ENCODE measurements around the gene INPP4B. TPM values are rescaled to one million over a fixed set of nuclear protein-coding genes. Genes with fewer than 3 reads are reported as not detected.

The INPP4B gene
- total RNA-seq, 1 experiment from 2014 or later, result 53.7 TPM

DNA sequence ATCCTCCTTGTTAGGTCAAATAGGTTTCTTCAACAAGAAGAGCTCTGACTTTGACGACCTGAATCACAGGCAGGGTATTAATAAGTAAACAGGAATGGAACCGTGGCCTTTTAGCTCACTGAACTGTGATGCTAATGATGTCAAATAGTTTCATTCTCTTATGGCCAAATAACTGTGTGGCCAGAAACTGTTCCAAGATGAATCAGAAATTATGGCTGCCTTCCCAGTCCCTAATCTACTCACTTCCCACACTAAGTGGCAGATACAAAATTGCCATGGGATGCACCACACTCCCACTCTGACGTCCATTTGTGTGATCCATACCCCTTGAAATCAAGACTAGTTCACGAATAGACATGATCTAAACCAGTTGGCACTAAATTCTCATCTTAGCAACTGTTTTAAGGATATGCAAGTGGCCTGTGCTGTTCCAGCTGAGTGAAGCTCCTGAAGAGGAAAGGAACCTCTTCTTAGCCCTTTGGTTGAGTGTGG is 754.4 kb downstream of the INPP4B start:
- no TSS peak for BruUV-seq (replicated peaks)
- peaks cover 6% of the 10 kb centered on the region; the same call in 1 of the 2 replicates for H3F3A ChIP-seq (ENCODE audit: insufficient read depth, low read depth)
- H4K20me1 ChIP-seq (ENCODE audit: insufficient read depth), result no peaks in the 10 kb centered on the region
- peaks cover 6% of the 10 kb centered on the region for H3K36me3 ChIP-seq (ENCODE audit: low read depth)
- POLR2A ChIA-PET (ENCODE audit: unreplicated experiment), result no interaction called here
- no peak overlapping the region for H2AFZ ChIP-seq
- intact Hi-C loops (cut with micrococcal nuclease; ENCODE audit: unreplicated experiment), result no loop called here
- no peaks in the 10 kb centered on the region for H3K9me3 ChIP-seq (ENCODE audit: insufficient read depth, low read depth)
- no peaks in the 10 kb centered on the region for H3K9me2 ChIP-seq (ENCODE audit: insufficient read depth)
- TF ChIP-seq EZH2 (IDR thresholded peaks at IDR 0.05; ENCODE audit: low read depth), result no peak
- peak in 1 of 2 experiments; percentile 55 for DNase-seq
- H3K27ac ChIP-seq, result no peak overlapping the region
- H3K4me2 ChIP-seq, result no peak overlapping the region
- 0 out of 2 replicates have a peak, but pooled peaks cover 6% of the 10 kb centered on the region for H3K4me1 ChIP-seq (replicated peaks; ENCODE audit: insufficient read depth)
- H3K79me2 ChIP-seq (ENCODE audit: low read depth), result no peaks in the 10 kb centered on the region
- no peak overlapping the region for H3K4me3 ChIP-seq
- no peaks in the 10 kb centered on the region for H3K27me3 ChIP-seq (ENCODE audit: insufficient read depth, low read depth)
- CTCF ChIA-PET, result no interaction called here

DNA sequence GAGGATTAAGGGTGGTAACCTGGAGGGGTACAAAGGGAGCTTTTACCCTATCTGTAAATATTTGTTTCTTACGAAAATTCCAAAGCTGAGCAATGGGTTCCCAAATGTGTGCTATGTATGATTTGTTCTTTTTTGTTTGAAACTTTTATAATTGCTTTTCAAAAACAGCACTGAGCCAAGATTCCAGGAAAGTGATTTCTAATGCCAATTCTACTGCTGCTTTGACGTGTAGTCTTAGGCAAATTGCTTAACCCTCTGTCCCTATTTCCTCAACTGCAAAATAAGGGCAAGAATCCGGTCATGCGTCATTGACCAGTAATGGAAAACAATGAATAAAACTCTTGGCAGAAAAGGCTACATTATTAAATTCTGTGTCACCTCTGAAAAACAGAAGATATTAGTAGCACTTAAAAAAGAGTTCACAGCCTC is 755.0 kb downstream of the INPP4B start:
- H3K79me2 ChIP-seq (ENCODE audit: low read depth), result no peaks in the 10 kb centered on the region
- POLR2A ChIA-PET (ENCODE audit: unreplicated experiment), result no interaction called here
- no TSS peak for BruUV-seq (replicated peaks)
- DNase-seq, result no peak
- no peak overlapping the region for H3K4me2 ChIP-seq
- H3K27ac ChIP-seq, result no peak overlapping the region
- H2AFZ ChIP-seq, result no peak overlapping the region
- H3K4me3 ChIP-seq, result no peak overlapping the region
- intact Hi-C loops (cut with micrococcal nuclease; ENCODE audit: unreplicated experiment), result no loop called here
- no peak for TF ChIP-seq CTCF (conservative IDR thresholded peaks at IDR 0.05)
- TF ChIP-seq EZH2 (IDR thresholded peaks at IDR 0.05; ENCODE audit: low read depth), result no peak
- H3K27me3 ChIP-seq (ENCODE audit: insufficient read depth, low read depth), result no peaks in the 10 kb centered on the region
- CTCF ChIA-PET, result no interaction called here
- peaks cover 6% of the 10 kb centered on the region for H3K36me3 ChIP-seq (ENCODE audit: low read depth)
- H3K9me2 ChIP-seq (ENCODE audit: insufficient read depth), result no peaks in the 10 kb centered on the region
- 0 out of 2 replicates have a peak, but pooled peaks cover under 1% of the 10 kb centered on the region for H3K4me1 ChIP-seq (replicated peaks; ENCODE audit: insufficient read depth)
- H3F3A ChIP-seq (ENCODE audit: insufficient read depth, low read depth), result no peaks in the 10 kb centered on the region
- H4K20me1 ChIP-seq (ENCODE audit: insufficient read depth), result no peaks in the 10 kb centered on the region
- H3K9me3 ChIP-seq (ENCODE audit: insufficient read depth, low read depth), result no peaks in the 10 kb centered on the region

- no TSS peak for BruUV-seq (replicated peaks)
- CTCF ChIA-PET, result no interaction called here
- intact Hi-C loops (cut with micrococcal nuclease; ENCODE audit: unreplicated experiment), result no loop called here
Measured at GRCh38 chr4:142088906-142089305, 757.2 kb downstream of the INPP4B start.

More at GRCh38 chr4:142088906-142089305, 757.2 kb downstream of the INPP4B start:
- Histone ChIP-seq H3K4me2 (no peak overlapping the region), H3K27me3 (ENCODE audit: insufficient read depth, low read depth) (no peaks in the 10 kb centered on the region), H3K27ac (no peak overlapping the region), H3K4me1 (replicated peaks; ENCODE audit: insufficient read depth) (no peaks in the 10 kb centered on the region), H3F3A (ENCODE audit: insufficient read depth, low read depth) (no peaks in the 10 kb centered on the region), H2AFZ (no peak overlapping the region), H3K9me2 (ENCODE audit: insufficient read depth) (no peaks in the 10 kb centered on the region), H3K79me2 (ENCODE audit: low read depth) (no peaks in the 10 kb centered on the region), H3K9me3 (ENCODE audit: insufficient read depth, low read depth) (no peaks in the 10 kb centered on the region), H3K4me3 (no peak overlapping the region), H4K20me1 (ENCODE audit: insufficient read depth) (no peaks in the 10 kb centered on the region), H3K36me3 (ENCODE audit: low read depth) (no peaks in the 10 kb centered on the region)
- no peak for TF ChIP-seq EZH2 (IDR thresholded peaks at IDR 0.05; ENCODE audit: low read depth)
- TF ChIP-seq CTCF (conservative IDR thresholded peaks at IDR 0.05), result no peak
- POLR2A ChIA-PET (ENCODE audit: unreplicated experiment), result no interaction called here
- DNase-seq, result no peak
